Measurements from ENCODE around the gene SUPT6H.

DNA sequence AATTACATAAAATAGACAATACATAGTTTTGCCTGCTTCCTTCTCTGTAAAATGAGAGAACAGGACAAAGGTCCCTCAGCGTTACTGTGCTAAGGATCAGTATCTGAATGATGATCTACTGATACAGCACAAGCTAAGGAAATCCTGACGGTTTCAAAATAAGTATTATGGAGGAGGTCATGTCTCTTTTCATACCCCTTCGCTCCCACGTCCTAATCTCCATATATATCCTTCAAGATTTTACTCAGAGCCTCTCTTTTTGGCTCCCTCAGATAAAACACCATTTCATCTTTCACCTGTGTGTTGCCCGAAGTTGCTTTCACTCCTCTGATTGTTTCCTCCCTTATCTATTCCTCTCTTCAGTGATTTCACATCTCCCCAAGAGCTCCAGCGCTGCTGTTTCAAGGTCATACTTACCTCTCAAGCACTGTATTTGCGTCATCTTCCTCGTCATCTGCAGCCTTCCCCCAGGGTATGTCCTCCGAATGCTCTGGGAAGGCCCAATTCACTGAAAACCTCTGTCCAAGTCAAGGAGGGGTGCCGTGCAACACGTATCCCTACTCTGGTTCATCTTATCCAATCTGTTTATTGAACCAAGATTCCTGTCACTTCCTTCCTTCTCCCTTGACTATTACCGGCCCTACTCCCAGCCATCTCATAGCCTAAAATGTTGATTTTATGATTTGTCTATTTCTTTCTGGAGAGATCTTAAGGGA is 15.8 kb upstream of the SUPT6H start:
- TF ChIP-seq TAF1 (IDR thresholded peaks at IDR 0.05; ENCODE audit: borderline replicate concordance, low read depth, low read length) (no peak), POLR2A (IDR thresholded peaks at IDR 0.05; ENCODE audit: low read depth, low read length) (no peak)

Data from GM12892 (cell line).